ENCODE data around the gene ETS1. TPM values are rescaled to one million over a fixed set of nuclear protein-coding genes. Genes with fewer than 3 reads are reported as not detected.

ETS1 gene
- polyA plus RNA-seq, 1 donor (not counting 4 experiments of a cell fraction or from before 2014, with no cell fraction given): 41.0 TPM

DNA sequence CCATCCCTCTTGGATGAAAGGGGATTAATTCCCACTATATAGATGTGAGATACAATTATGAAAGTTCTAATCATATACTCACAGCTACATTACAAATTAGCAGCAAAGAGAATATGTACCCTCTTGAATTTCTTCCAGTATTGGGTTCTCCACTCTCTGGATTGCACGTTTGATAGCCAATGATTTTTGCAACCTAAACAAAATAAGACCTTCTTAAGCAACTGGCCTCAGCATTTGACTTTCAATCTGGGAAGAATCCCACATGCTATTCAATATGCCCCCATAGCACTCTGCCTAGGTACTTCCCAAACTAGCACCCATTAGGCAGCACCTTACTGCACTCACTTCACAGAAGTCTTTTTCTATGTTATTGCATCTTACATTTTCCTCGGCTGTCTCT is 55.8 kb downstream of the ETS1 start:
- dilution Hi-C loops (cut with MboI; ENCODE audit: extremely low pct_ligation_motif_present, low sequenced_read_pairs): no loop called here
- H3K79me2 ChIP-seq (ENCODE audit: control insufficient read depth, insufficient read depth, low read length): no peaks in the 10 kb centered on the region
- no peak overlapping the region for H2AFZ ChIP-seq (ENCODE audit: control insufficient read depth, low read length)
- H3K4me2 ChIP-seq (ENCODE audit: control insufficient read depth, extremely low read depth, insufficient read depth, low read depth, low read length): peak overlapping the region; percentile 53
- no peak overlapping the region for H3K9ac ChIP-seq (ENCODE audit: control insufficient read depth, extremely low read depth, insufficient read depth, low read length)
- H3K9me1 ChIP-seq (ENCODE audit: control insufficient read depth, extremely low read depth, insufficient read depth, low read length): no peaks in the 10 kb centered on the region
- no peaks in the 10 kb centered on the region for H4K20me1 ChIP-seq (ENCODE audit: control insufficient read depth, extremely low read depth, insufficient read depth, low read length)
- FAIRE-seq (no peak), DNase-seq (ENCODE audit: low read depth, low spot score) (no peak)
- no peak overlapping the region for H3K4me3 ChIP-seq (ENCODE audit: control insufficient read depth in 2 of 3, extremely low read depth in 1 of 3, insufficient read depth in 2 of 3, low read depth in 1 of 3, low read length in 3 of 3)
- no peaks in the 10 kb centered on the region for H3K9me3 ChIP-seq (ENCODE audit: control insufficient read depth, low read depth, low read length)
- TF ChIP-seq EZH2 (IDR thresholded peaks at IDR 0.05; ENCODE audit: low read length) (no peak), CTCF (optimal IDR thresholded peaks at IDR 0.05 in 1 of 3, IDR thresholded peaks at IDR 0.05 in 1 of 3, conservative IDR thresholded peaks at IDR 0.05 in 1 of 3; ENCODE audit: extremely low read depth in 1 of 3, insufficient read depth in 2 of 3, low read length in 3 of 3) (no peak)
- no peak overlapping the region for H3K27ac ChIP-seq (ENCODE audit: control insufficient read depth, insufficient read depth, low read length)
- no peaks in the 10 kb centered on the region for H3K36me3 ChIP-seq (ENCODE audit: control insufficient read depth in 2 of 2, extremely low read depth in 1 of 2, insufficient read depth in 2 of 2, low read length in 2 of 2)
- no peaks in the 10 kb centered on the region for H3K27me3 ChIP-seq (ENCODE audit: control insufficient read depth, extremely low read depth, insufficient read depth, low read length)
- H3K4me1 ChIP-seq (ENCODE audit: control insufficient read depth, extremely low read depth, insufficient read depth, low read length): peaks cover 20% of the 10 kb centered on the region

DNA sequence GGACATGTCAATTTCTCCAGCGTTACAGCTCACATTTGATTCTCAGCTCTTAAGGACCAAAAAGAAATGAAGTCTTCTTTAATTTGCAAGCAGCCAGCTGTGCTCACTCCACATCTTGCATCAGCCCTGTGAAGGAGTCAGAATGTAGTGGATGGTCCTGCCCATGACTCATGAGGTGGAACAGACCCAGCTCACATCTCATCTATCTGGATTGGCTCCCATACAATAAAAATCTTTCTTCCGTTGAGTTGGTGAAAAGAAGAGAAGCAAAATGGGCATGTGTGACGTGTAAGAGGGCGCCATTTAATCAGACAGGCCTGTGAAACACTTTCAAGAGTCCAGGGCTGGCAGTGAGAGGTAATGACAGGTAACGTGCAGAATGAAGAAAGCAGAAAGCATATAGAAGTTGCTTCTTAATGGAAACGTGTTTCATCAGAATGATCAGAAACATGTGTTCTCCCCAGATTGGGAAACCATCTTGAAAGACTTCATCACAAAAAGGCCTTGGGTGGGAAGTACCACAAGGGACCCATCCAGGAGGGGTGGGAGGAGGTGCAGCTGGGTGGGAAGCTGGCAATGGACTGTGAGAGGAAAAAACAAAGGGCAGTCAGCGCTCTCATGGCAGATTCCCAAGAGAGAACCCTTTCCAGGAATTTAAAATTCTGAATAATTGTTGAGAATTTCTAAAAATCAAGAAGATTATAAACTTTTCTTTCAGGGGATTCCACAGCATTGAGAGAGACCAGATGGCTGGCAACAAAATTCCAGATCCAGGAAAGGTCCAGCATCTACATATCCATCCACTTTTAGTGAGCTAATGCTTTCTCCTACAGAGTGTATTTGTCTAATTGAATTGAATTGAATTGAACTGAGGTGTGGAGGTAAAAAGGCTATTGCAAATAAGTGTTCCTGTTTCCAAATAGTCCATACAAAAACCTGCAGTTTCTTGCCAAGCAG is 57.0 kb downstream of the ETS1 start:
- DNase-seq (ENCODE audit: low read depth, low spot score): no peak
- TF ChIP-seq CTCF (optimal IDR thresholded peaks at IDR 0.05 in 1 of 3, IDR thresholded peaks at IDR 0.05 in 1 of 3, conservative IDR thresholded peaks at IDR 0.05 in 1 of 3; ENCODE audit: extremely low read depth in 1 of 3, insufficient read depth in 2 of 3, low read length in 3 of 3): no peak
- TF ChIP-seq EZH2 (IDR thresholded peaks at IDR 0.05; ENCODE audit: low read length): no peak
- dilution Hi-C loops (cut with MboI; ENCODE audit: extremely low pct_ligation_motif_present, low sequenced_read_pairs): no loop called here
- H2AFZ ChIP-seq (ENCODE audit: control insufficient read depth, low read length): peak overlapping the region; percentile 41
- H3K79me2 ChIP-seq (ENCODE audit: control insufficient read depth, insufficient read depth, low read length): no peaks in the 10 kb centered on the region
- peak overlapping the region; percentile 33 for H3K27ac ChIP-seq (ENCODE audit: control insufficient read depth, insufficient read depth, low read length)
- H3K9me3 ChIP-seq (ENCODE audit: control insufficient read depth, low read depth, low read length): no peaks in the 10 kb centered on the region
- no peaks in the 10 kb centered on the region for H3K36me3 ChIP-seq (ENCODE audit: control insufficient read depth in 2 of 2, extremely low read depth in 1 of 2, insufficient read depth in 2 of 2, low read length in 2 of 2)
- H3K9me1 ChIP-seq (ENCODE audit: control insufficient read depth, extremely low read depth, insufficient read depth, low read length): no peaks in the 10 kb centered on the region
- peak; percentile 88 for FAIRE-seq
- H4K20me1 ChIP-seq (ENCODE audit: control insufficient read depth, extremely low read depth, insufficient read depth, low read length): no peaks in the 10 kb centered on the region
- H3K4me3 ChIP-seq (ENCODE audit: control insufficient read depth in 2 of 3, extremely low read depth in 1 of 3, insufficient read depth in 2 of 3, low read depth in 1 of 3, low read length in 3 of 3): no peak overlapping the region
- H3K27me3 ChIP-seq (ENCODE audit: control insufficient read depth, extremely low read depth, insufficient read depth, low read length): no peaks in the 10 kb centered on the region
- peak overlapping the region; percentile 7 for H3K4me2 ChIP-seq (ENCODE audit: control insufficient read depth, extremely low read depth, insufficient read depth, low read depth, low read length)
- no peak overlapping the region for H3K9ac ChIP-seq (ENCODE audit: control insufficient read depth, extremely low read depth, insufficient read depth, low read length)
- H3K4me1 ChIP-seq (ENCODE audit: control insufficient read depth, extremely low read depth, insufficient read depth, low read length): peaks cover 25% of the 10 kb centered on the region

Measured in keratinocyte (primary cell).